Measurements from ENCODE around the gene LRP8.

The LRP8 gene

DNA sequence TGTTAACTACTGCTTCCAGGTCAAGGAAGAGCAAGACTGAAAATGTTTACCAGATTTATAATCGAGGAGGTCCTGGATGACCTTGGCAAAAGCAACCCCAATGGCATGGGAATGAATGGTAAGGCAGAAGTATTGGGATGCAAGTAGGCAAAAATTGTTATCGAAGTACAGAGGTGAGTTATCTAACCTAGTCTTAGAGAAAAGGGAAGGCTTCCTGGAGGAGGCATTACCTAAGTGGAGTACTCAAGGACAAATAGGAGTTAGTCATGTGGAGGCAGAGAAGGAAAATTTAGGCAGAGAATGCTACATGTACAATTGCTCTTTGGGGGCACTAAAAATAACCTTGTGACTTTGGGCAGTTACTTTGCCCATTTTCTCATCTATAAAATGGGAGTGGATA, 86.0 kb downstream of the LRP8 start:
- H2AFZ ChIP-seq (ENCODE audit: low read length, unreplicated experiment), result no peak overlapping the region
- H3K27me3 ChIP-seq (ENCODE audit: insufficient read depth, low read length), result no peaks in the 10 kb centered on the region
- H3K4me3 ChIP-seq (ENCODE audit: low read depth, low read length), result no peak overlapping the region
- H3K4me1 ChIP-seq (ENCODE audit: control insufficient read depth, insufficient read depth, low read length, unreplicated experiment), result peaks cover 10% of the 10 kb centered on the region
- H3K36me3 ChIP-seq (ENCODE audit: insufficient read depth, low read length), result peaks cover 7% of the 10 kb centered on the region
- no peak overlapping the region for H3K27ac ChIP-seq (ENCODE audit: low read depth, low read length)
- peaks cover 15% of the 10 kb centered on the region for H3K79me2 ChIP-seq (ENCODE audit: control insufficient read depth, insufficient read depth, low read length, unreplicated experiment)

DNA sequence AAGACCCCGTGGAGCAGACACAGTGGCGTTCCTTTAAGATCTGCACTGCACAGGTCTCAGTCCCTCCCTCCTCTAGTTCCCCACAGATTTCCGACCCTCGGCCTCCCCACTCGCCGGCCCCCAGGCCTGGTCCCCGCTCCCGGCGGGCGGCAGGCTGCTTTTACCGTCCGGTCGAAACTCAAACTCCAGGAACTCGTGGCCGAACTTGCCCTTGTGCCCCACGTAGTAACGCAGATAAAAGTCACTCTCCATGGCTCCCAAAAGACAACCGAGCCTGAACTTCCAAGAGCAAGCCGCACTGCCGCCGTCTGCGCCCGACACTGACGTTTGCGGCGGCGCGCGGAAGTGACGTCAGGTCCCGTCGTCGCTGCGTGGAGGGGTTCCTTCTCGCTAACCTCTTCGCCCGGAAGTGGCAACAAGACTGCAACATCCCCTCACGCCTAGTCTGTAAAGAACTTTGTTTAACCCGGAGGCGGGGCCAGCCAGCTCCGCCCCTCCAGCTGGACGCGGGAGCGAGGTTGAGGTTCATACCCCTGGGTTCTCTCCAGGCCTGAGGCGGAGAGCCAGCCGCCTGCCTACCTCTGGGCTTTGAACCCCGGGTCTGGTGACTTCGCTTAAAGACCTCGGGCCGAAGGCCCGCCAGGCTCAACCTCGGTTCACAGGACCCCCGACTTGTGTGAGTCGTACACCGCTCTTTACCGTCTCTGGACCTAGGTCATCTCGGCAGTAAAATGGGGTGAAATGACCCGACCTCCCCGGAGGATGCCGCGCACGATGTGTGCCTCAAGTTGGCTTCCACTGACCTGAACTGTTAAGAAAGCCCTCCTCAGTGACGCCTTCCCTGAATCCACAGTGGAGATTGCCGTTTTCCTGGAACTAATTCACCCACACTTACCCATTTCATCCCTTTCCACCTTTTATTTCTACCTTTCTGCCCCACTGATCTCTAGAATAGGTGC, 89.4 kb downstream of the LRP8 start, which contains the start of gene MAGOH:
MAGOH (minus strand) TSS at position 322 of the 959 bp plus-strand sequence; CDS start at position 252, 70 bp downstream.
- Histone ChIP-seq H3K27ac (ENCODE audit: low read depth, low read length) (peak within 1 kb of the TSS; percentile 42; the same call in 1 of the 2 replicates), H3K4me1 (ENCODE audit: control insufficient read depth, insufficient read depth, low read length, unreplicated experiment) (peaks cover 17% of the 10 kb centered on the region), H3K4me3 (ENCODE audit: low read depth, low read length) (peak within 1 kb of the TSS; percentile 100), H3K79me2 (ENCODE audit: control insufficient read depth, insufficient read depth, low read length, unreplicated experiment) (peaks cover 36% of the 10 kb centered on the region), H3K36me3 (ENCODE audit: insufficient read depth, low read length) (peaks cover 15% of the 10 kb centered on the region), H2AFZ (ENCODE audit: low read length, unreplicated experiment) (peak within 1 kb of the TSS; percentile 93), H3K27me3 (ENCODE audit: insufficient read depth, low read length) (no peaks in the 10 kb centered on the region)

DNA sequence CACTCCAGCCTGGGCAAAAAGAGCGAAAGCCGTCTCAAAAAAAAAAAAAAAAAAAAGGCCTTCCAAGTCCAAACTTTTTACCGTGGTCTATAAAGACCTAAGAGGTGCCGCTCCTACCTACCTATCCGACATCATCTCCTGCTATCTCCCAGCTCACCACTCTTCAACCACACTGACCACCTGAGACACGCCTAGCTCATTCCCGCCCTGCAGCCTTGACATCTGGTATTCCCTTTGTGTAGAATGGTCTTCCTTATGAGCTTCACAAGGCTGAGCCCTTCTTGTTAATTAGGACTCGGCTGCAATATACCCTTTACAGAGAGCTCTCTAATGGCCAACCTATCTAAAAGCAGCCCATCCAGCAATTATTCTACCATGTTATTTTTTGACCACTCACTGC, 90.2 kb downstream of the LRP8 start:
- peaks cover 18% of the 10 kb centered on the region for H3K36me3 ChIP-seq (ENCODE audit: insufficient read depth, low read length)
- peaks cover 36% of the 10 kb centered on the region for H3K79me2 ChIP-seq (ENCODE audit: control insufficient read depth, insufficient read depth, low read length, unreplicated experiment)
- peak overlapping the region; percentile 68 for H2AFZ ChIP-seq (ENCODE audit: low read length, unreplicated experiment)
- peaks cover 17% of the 10 kb centered on the region for H3K4me1 ChIP-seq (ENCODE audit: control insufficient read depth, insufficient read depth, low read length, unreplicated experiment)
- H3K27me3 ChIP-seq (ENCODE audit: insufficient read depth, low read length), result no peaks in the 10 kb centered on the region
- peak overlapping the region; percentile 42; the same call in 1 of the 2 replicates for H3K27ac ChIP-seq (ENCODE audit: low read depth, low read length)
- H3K4me3 ChIP-seq (ENCODE audit: low read depth, low read length), result peak overlapping the region; percentile 100

DNA sequence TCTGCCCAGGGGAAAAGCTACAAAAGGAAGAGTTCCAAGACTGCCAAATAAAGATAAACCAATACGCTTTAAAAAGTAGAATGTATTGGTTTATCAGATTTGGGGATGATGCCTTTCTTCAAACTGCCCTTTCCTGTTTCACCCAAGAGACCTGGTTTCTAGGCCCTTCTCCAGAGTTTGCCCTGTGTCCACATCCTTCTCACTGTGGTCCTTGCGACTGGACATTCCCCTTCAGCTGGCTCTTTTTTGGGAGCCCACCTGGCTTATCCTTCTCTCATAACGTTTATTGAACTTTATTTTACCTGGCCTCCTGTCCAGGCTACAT, 106.9 kb downstream of the LRP8 start:
- peak overlapping the region; percentile 70 for H2AFZ ChIP-seq (ENCODE audit: low read length, unreplicated experiment)
- H3K79me2 ChIP-seq (ENCODE audit: control insufficient read depth, insufficient read depth, low read length, unreplicated experiment), result peaks cover 13% of the 10 kb centered on the region
- H3K36me3 ChIP-seq (ENCODE audit: insufficient read depth, low read length), result no peaks in the 10 kb centered on the region; the same call in 1 of the 2 replicates
- H3K4me3 ChIP-seq (ENCODE audit: low read depth, low read length), result peak overlapping the region; percentile 86
- H3K27ac ChIP-seq (ENCODE audit: low read depth, low read length), result peak overlapping the region; percentile 77
- H3K27me3 ChIP-seq (ENCODE audit: insufficient read depth, low read length), result no peaks in the 10 kb centered on the region
- peaks cover 16% of the 10 kb centered on the region for H3K4me1 ChIP-seq (ENCODE audit: control insufficient read depth, insufficient read depth, low read length, unreplicated experiment)

DNA sequence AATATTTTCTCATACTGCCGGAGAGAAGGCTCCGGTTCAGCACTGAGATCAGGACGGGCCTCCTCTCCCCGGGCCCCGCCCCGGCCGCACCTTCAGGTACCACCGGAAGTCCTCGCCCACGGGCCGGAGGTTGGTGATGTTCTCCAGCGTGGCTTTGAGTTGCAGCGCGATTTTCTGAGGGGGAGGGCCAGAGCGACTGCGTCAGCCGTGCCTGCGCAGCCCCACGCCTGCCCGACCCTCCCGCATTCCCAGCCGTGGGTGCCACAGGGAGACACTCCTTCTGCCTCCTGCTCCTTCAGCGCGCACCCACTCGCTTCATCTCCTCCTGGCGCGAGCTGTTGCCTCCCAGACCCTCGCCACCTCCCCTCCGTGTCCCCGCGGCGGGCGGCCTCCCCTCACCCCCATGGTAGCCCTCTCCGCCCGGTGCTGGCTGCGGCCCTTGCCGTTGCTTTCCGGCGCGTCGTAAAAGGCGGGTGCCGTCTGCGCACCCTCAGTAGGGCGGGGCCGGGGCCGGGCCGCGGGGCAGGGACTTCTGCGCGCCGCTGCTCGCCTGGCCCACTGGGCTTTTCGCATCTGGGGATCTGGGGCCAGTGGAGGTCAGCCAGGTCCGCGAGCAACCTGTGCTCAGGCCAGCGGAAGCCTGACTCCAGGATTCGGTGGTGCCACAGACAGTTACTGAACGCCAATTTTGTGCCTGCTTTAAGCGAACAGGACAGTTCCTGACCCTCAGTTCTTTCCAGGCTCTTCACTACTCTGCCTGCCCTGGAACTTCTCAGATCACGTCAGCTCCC, 107.5 kb downstream of the LRP8 start, which contains the start of gene CZIB:
CZIB (minus strand) TSS at position 464 of the 791 bp plus-strand sequence; CDS start at position 405, 59 bp downstream.
- no peaks in the 10 kb centered on the region for H3K27me3 ChIP-seq (ENCODE audit: insufficient read depth, low read length)
- H3K79me2 ChIP-seq (ENCODE audit: control insufficient read depth, insufficient read depth, low read length, unreplicated experiment), result peaks cover 13% of the 10 kb centered on the region
- peak within 1 kb of the TSS; percentile 86 for H3K4me3 ChIP-seq (ENCODE audit: low read depth, low read length)
- no peaks in the 10 kb centered on the region; the same call in 1 of the 2 replicates for H3K36me3 ChIP-seq (ENCODE audit: insufficient read depth, low read length)
- H3K4me1 ChIP-seq (ENCODE audit: control insufficient read depth, insufficient read depth, low read length, unreplicated experiment), result peaks cover 16% of the 10 kb centered on the region
- peak within 1 kb of the TSS; percentile 77 for H3K27ac ChIP-seq (ENCODE audit: low read depth, low read length)
- H2AFZ ChIP-seq (ENCODE audit: low read length, unreplicated experiment), result peak within 1 kb of the TSS; percentile 70

DNA sequence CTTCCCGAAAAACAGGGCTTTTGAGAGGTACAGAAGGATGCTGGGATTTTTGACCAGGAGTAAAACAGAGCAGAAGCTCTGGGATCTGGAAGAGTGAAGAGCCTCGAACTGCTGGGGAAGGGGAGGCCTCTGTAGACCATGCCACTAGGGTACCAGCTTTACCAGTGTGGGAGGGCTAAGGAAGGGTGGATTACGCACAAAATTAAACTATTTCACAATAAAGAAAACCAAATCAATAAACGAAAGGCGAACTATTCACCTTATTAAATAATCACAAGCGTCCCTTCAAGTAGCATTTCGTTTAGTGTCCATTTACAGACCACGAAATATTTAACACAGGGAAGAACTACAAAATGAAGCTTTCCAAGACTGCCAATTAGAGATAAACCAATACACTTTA, 108.2 kb downstream of the LRP8 start:
- Histone ChIP-seq H3K27ac (ENCODE audit: low read depth, low read length) (peak overlapping the region; percentile 77), H3K4me3 (ENCODE audit: low read depth, low read length) (peak overlapping the region; percentile 86), H3K36me3 (ENCODE audit: insufficient read depth, low read length) (peaks cover 2% of the 10 kb centered on the region), H2AFZ (ENCODE audit: low read length, unreplicated experiment) (peak overlapping the region; percentile 70), H3K4me1 (ENCODE audit: control insufficient read depth, insufficient read depth, low read length, unreplicated experiment) (peaks cover 16% of the 10 kb centered on the region), H3K27me3 (ENCODE audit: insufficient read depth, low read length) (no peaks in the 10 kb centered on the region), H3K79me2 (ENCODE audit: control insufficient read depth, insufficient read depth, low read length, unreplicated experiment) (peaks cover 13% of the 10 kb centered on the region)

DNA sequence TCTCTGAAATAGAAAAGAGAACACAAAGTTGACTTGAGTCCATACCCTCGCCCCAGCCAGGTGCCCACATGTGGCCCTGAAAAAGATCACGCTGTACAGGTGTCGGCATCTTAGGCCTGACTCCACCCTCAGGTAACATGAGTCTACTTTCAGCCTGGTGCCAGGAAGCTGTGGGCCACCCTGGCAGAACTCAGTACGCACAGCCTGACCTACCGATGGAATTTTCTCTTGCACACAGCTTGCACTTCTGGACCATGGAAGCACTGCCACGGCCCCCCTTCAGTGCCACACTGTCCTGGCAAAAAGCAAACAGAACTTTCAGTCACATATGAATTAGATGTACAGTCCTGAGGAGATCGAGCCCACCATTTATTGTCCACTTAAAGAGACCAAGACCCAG, 109.7 kb downstream of the LRP8 start:
- H2AFZ ChIP-seq (ENCODE audit: low read length, unreplicated experiment), result no peak overlapping the region
- H3K27ac ChIP-seq (ENCODE audit: low read depth, low read length), result no peak overlapping the region
- no peaks in the 10 kb centered on the region for H3K27me3 ChIP-seq (ENCODE audit: insufficient read depth, low read length)
- peaks cover 10% of the 10 kb centered on the region for H3K36me3 ChIP-seq (ENCODE audit: insufficient read depth, low read length)
- peaks cover 13% of the 10 kb centered on the region for H3K79me2 ChIP-seq (ENCODE audit: control insufficient read depth, insufficient read depth, low read length, unreplicated experiment)
- H3K4me3 ChIP-seq (ENCODE audit: low read depth, low read length), result no peak overlapping the region
- peaks cover 16% of the 10 kb centered on the region for H3K4me1 ChIP-seq (ENCODE audit: control insufficient read depth, insufficient read depth, low read length, unreplicated experiment)

DNA sequence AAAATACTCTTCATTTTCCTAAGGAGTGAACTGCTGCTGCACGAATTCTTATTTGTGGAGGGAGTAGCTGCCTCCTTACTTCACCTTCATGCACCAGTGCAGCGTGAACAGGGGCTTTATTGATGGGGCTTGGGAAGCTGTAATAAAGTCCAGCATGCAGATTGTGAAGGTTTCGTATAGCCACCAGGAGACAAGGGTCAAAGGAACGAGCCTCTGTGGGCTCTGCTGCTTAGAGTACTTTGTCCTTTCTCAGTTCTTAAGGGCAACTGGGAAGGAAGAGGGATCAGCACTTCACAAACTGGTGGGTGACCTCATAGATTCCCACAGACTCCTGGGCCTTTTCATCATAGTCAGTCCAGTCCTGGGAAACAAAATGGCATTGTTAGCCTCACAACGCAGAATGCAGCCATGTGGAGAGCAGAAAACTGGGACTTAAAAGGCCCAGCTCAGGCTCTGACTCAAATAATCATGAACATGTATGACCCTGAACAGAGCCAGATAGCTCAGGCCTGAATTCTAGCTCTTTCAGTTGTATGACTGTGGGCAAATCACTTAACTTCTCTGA, 113.4 kb downstream of the LRP8 start:
- Histone ChIP-seq H3K27me3 (ENCODE audit: insufficient read depth, low read length) (no peaks in the 10 kb centered on the region), H3K4me3 (ENCODE audit: low read depth, low read length) (no peak overlapping the region), H3K4me1 (ENCODE audit: control insufficient read depth, insufficient read depth, low read length, unreplicated experiment) (peaks cover 8% of the 10 kb centered on the region), H3K79me2 (ENCODE audit: control insufficient read depth, insufficient read depth, low read length, unreplicated experiment) (peaks cover 8% of the 10 kb centered on the region), H3K36me3 (ENCODE audit: insufficient read depth, low read length) (peaks cover 20% of the 10 kb centered on the region), H2AFZ (ENCODE audit: low read length, unreplicated experiment) (no peak overlapping the region), H3K27ac (ENCODE audit: low read depth, low read length) (no peak overlapping the region)

DNA sequence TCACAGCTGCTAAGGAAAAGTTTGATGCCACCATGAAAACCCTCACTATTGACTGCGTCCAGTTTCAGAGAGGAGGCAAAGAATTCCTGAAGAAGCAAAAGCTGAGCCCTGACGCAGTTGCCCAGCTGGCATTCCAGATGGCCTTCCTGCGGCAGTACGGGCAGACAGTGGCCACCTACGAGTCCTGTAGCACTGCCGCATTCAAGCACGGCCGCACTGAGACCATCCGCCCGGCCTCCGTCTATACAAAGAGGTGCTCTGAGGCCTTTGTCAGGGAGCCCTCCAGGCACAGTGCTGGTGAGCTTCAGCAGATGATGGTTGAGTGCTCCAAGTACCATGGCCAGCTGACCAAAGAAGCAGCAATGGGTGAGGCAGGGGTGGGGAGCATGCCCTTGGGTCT, 116.9 kb downstream of the LRP8 start:
- no peak overlapping the region for H3K27ac ChIP-seq (ENCODE audit: low read depth, low read length)
- no peak overlapping the region for H2AFZ ChIP-seq (ENCODE audit: low read length, unreplicated experiment)
- peaks cover 40% of the 10 kb centered on the region for H3K36me3 ChIP-seq (ENCODE audit: insufficient read depth, low read length)
- H3K27me3 ChIP-seq (ENCODE audit: insufficient read depth, low read length), result no peaks in the 10 kb centered on the region
- H3K4me3 ChIP-seq (ENCODE audit: low read depth, low read length), result no peak overlapping the region
- H3K79me2 ChIP-seq (ENCODE audit: control insufficient read depth, insufficient read depth, low read length, unreplicated experiment), result no peaks in the 10 kb centered on the region
- no peaks in the 10 kb centered on the region for H3K4me1 ChIP-seq (ENCODE audit: control insufficient read depth, insufficient read depth, low read length, unreplicated experiment)

DNA sequence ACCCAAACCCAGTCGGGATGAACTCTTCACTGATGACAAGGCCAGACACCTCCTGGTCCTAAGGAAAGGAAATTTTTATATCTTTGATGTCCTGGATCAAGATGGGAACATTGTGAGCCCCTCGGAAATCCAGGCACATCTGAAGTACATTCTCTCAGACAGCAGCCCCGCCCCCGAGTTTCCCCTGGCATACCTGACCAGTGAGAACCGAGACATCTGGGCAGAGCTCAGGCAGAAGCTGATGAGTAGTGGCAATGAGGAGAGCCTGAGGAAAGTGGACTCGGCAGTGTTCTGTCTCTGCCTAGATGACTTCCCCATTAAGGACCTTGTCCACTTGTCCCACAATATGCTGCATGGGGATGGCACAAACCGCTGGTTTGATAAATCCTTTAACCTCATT, 117.5 kb downstream of the LRP8 start:
- H3K36me3 ChIP-seq (ENCODE audit: insufficient read depth, low read length), result peaks cover 44% of the 10 kb centered on the region
- no peaks in the 10 kb centered on the region for H3K79me2 ChIP-seq (ENCODE audit: control insufficient read depth, insufficient read depth, low read length, unreplicated experiment)
- H3K27me3 ChIP-seq (ENCODE audit: insufficient read depth, low read length), result no peaks in the 10 kb centered on the region
- H3K4me3 ChIP-seq (ENCODE audit: low read depth, low read length), result no peak overlapping the region
- H3K4me1 ChIP-seq (ENCODE audit: control insufficient read depth, insufficient read depth, low read length, unreplicated experiment), result no peaks in the 10 kb centered on the region
- H3K27ac ChIP-seq (ENCODE audit: low read depth, low read length), result no peak overlapping the region
- no peak overlapping the region for H2AFZ ChIP-seq (ENCODE audit: low read length, unreplicated experiment)

Data from ACC112 (cell line).